Measurements from ENCODE around the gene NDUFA7. TPM values are rescaled to one million over a fixed set of nuclear protein-coding genes. Genes with fewer than 3 reads are reported as not detected.

NDUFA7 gene
- total RNA-seq, 1 experiment from 2014 or later, result 73.0 TPM

GRCh38 chr19:8320564-8321066 is 560 bp downstream of the NDUFA7 start:
- no peak for TF ChIP-seq CTCF (conservative IDR thresholded peaks at IDR 0.05)
- H3K4me1 ChIP-seq (ENCODE audit: insufficient read depth, low read length), result no peaks in the 10 kb centered on the region; the same call in 1 of the 2 replicates
- peak overlapping the region; percentile 96 to 98 for H3K4me3 Mint-ChIP-seq
- H3K36me3 Mint-ChIP-seq (ENCODE audit: insufficient read depth in 1 of 3, low read depth in 3 of 3), result peaks cover 16 to 41% (median 31%) of the 10 kb centered on the region in 3 experiments
- H2BK12ac ChIP-seq (ENCODE audit: insufficient read length, low read depth, low read length), result peak overlapping the region; percentile 55
- H3K9me3 ChIP-seq (ENCODE audit: control insufficient read depth, low read depth, low read length), result no peaks in the 10 kb centered on the region
- peak overlapping the region; percentile 43 for H4K8ac ChIP-seq (replicated peaks; ENCODE audit: insufficient read length, low read depth, low read length)
- H3K18ac ChIP-seq (ENCODE audit: insufficient read length, low read depth, low read length), result peak overlapping the region; percentile 66
- peak overlapping the region; percentile 87 for H3K4ac ChIP-seq (ENCODE audit: low read depth, low read length)
- peak overlapping the region; percentile 19 for H3K56ac ChIP-seq (ENCODE audit: insufficient read length, low read depth, low read length)
- no peaks in the 10 kb centered on the region for H3K27me3 ChIP-seq (ENCODE audit: insufficient read depth, low read length)
- no peak overlapping the region for H2BK15ac ChIP-seq (ENCODE audit: low read depth, low read length)
- DNase-seq, result no peak
- peak overlapping the region; percentile 96 for H3K4me2 ChIP-seq (ENCODE audit: insufficient read depth, insufficient read length, low read length)
- H3K23me2 ChIP-seq (ENCODE audit: insufficient read length, low read depth, low read length, poor library complexity, severe bottlenecking), result peaks cover 6% of the 10 kb centered on the region
- peak overlapping the region; percentile 97 for H3K9ac ChIP-seq (ENCODE audit: extremely low read depth, insufficient read length, low read length)
- H4K5ac ChIP-seq (ENCODE audit: insufficient read length, low read depth, low read length), result peak overlapping the region; percentile 41
- no peak overlapping the region for H2BK120ac ChIP-seq (ENCODE audit: low read depth, low read length, poor library complexity, severe bottlenecking)
- no peaks in the 10 kb centered on the region for H4K20me1 ChIP-seq (ENCODE audit: control insufficient read depth, insufficient read depth, insufficient read length)
- no peak overlapping the region for H2AK5ac ChIP-seq (ENCODE audit: insufficient read length, low read length)
- peak overlapping the region; percentile 91 for H3K14ac ChIP-seq (ENCODE audit: insufficient read depth, low read length)
- no peaks in the 10 kb centered on the region for H3K79me1 ChIP-seq (ENCODE audit: insufficient read depth, low read depth, low read length, poor library complexity, severe bottlenecking)
- peak overlapping the region; percentile 98 to 100 (median 99) for H3K27ac Mint-ChIP-seq
- no peaks in the 10 kb centered on the region; the same call in 1 of the 2 replicates for H3K27me3 Mint-ChIP-seq (ENCODE audit: low read depth)
- H2AFZ ChIP-seq (ENCODE audit: low read length), result no peak overlapping the region
- peak overlapping the region; percentile 32 for H2BK5ac ChIP-seq (ENCODE audit: insufficient read length, low read length)
- peaks cover 19 to 29% of the 10 kb centered on the region in 2 experiments for H3K4me1 Mint-ChIP-seq
- WGBS (ENCODE audit: extremely low coverage, insufficient read length, low lambda C conversion rate), result no CpG with 5 or more reads among the region's 16 CpGs
- H4K91ac ChIP-seq (ENCODE audit: insufficient read length, low read depth, low read length), result peak overlapping the region; percentile 55
- H3K79me2 ChIP-seq (ENCODE audit: insufficient read depth, low read length), result peaks cover 5% of the 10 kb centered on the region; the same call in 1 of the 2 replicates
- no peak overlapping the region for H2BK20ac ChIP-seq (ENCODE audit: low read depth, low read length, poor library complexity, severe bottlenecking)
- H3K23ac ChIP-seq (ENCODE audit: insufficient read length, low read depth, low read length), result no peak overlapping the region
- no peak overlapping the region for H3T11ph ChIP-seq (ENCODE audit: low read length)
- H3K9me3 Mint-ChIP-seq, result no peaks in the 10 kb centered on the region; a peak in 2 of 5 replicates
- H3K27ac ChIP-seq (ENCODE audit: insufficient read length, low read depth, low read length), result peak overlapping the region; percentile 35
